Lower lobe of right lung (tissue), 2 donors: Measurements from ENCODE around the gene CREG2. TPM values are rescaled to one million over a fixed set of nuclear protein-coding genes. Genes with fewer than 3 reads are reported as not detected.

Experiments
- ATAC-seq, 2 donors: fragments of 200-7000 bp; cut with Tn5 transposase; one replicate each; pipeline ENCODE4 v1.9.1; 2020 to 2022; ENCODE audit warnings: mild to moderate bottlenecking in 2 of 2, moderate library complexity in 2 of 2
- DNase-seq: peaks from one replicate; pipeline ENCODE4 v3.0.0-alpha.2; 2020
- H3K27ac ChIP-seq: fragments of 200-600 bp; one replicate; pipeline ENCODE4 v1.8.0; 2022
- H3K27me3 ChIP-seq: fragments of 200-600 bp; one replicate; pipeline ENCODE4 v1.8.0; 2022; ENCODE audit warnings: low read depth
- H3K36me3 ChIP-seq: fragments of 200-600 bp; one replicate; pipeline ENCODE4 v1.8.0; 2022; ENCODE audit warnings: mild to moderate bottlenecking
- H3K4me1 ChIP-seq: fragments of 200-600 bp; one replicate; pipeline ENCODE4 v1.8.0; 2022
- H3K4me3 ChIP-seq: fragments of 200-600 bp; one replicate; pipeline ENCODE4 v1.8.0; 2022; ENCODE audit warnings: mild to moderate bottlenecking
- H3K9me3 ChIP-seq: fragments of 200-600 bp; one replicate; pipeline ENCODE4 v1.8.0; 2022
- CTCF ChIP-seq: fragments of 200-600 bp; IDR thresholded peaks from one replicate; pipeline ENCODE4 v1.8.0; 2022; ENCODE audit warnings: antibody characterized with exemption, mild to moderate bottlenecking
- intact Hi-C: fragments of 100-400 bp; cut with DNase I; formaldehyde crosslinking; loops from one replicate; pipeline ENCODE4 v1.11.0; 2022
- total RNA-seq: library from RNA; stranded (reverse); fragmentation: NEBNext Ultra II Directional; extraction: Animal tissue kit (Norgen Biotek cat#: 25700); gene quantifications from one replicate; pipeline ENCODE4 v1.2.1, GENCODE V29; 2021
- donor health status: DM: no; HTN: yes; CAD: no; lungs with severe emphysema.

The CREG2 gene
- total RNA-seq, 1 donor from 2014 or later, result not detected

GRCh38 chr2:101367508-101367907 lies 19.8 kb downstream of the CREG2 start:
- Histone ChIP-seq H3K9me3 (no peaks in the 10 kb centered on the region), H3K4me1 (no peaks in the 10 kb centered on the region), H3K36me3 (no peaks in the 10 kb centered on the region), H3K27me3 (no peaks in the 10 kb centered on the region), H3K4me3 (no peak overlapping the region), H3K27ac (no peak overlapping the region)
- no peak for TF ChIP-seq CTCF
- no peak for ATAC-seq
- DNase-seq, result no peak
- intact Hi-C loops, result no loop called here

DNA sequence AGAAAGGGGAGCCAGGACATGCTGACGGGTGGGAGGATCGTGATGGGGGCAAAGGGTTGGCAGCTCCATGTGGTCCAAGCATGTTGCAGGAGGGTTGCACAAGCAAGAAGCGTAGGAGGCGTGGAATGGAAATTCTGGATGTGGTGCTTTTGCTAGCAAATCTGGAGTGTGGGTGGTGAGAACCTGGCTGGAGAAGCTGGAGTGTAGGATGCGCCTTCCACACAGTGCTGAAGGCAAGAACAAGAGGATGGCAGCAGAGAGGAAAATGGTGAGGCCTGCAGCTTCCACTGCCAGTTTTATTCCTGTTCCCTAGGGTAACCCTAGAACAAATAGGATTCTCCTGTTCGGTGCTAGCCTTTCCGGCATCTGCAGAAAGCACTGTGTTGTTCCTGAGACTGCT lies 22.4 kb downstream of the CREG2 start:
- H3K27me3 ChIP-seq, result no peaks in the 10 kb centered on the region
- ATAC-seq, result no peak
- intact Hi-C loops, result no loop called here
- DNase-seq, result no peak
- no peak for TF ChIP-seq CTCF
- H3K9me3 ChIP-seq, result no peaks in the 10 kb centered on the region
- H3K27ac ChIP-seq, result no peak overlapping the region
- no peaks in the 10 kb centered on the region for H3K4me1 ChIP-seq
- no peaks in the 10 kb centered on the region for H3K36me3 ChIP-seq
- H3K4me3 ChIP-seq, result no peak overlapping the region

DNA sequence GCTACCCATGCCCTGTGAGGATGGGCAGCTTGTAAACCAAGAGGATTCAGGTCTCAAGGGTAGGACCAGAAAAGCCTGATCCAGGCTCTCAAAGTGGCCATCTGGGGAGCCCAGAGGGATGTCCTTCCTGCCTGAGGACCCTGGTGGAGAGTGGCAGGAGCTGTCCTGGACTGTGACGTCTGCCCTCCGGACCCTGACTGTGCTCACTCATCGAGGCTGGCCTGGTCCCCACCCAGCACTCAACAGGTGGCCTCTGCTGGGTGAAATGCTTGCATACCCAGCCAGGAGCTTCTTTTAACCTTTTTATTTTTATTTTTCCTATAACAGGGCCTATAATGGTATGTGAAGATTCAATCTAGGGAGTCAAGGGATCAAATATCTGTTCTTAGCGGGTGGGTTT lies 24.5 kb downstream of the CREG2 start:
- no peaks in the 10 kb centered on the region for H3K36me3 ChIP-seq
- no peak for ATAC-seq
- intact Hi-C loops, result no loop called here

DNA sequence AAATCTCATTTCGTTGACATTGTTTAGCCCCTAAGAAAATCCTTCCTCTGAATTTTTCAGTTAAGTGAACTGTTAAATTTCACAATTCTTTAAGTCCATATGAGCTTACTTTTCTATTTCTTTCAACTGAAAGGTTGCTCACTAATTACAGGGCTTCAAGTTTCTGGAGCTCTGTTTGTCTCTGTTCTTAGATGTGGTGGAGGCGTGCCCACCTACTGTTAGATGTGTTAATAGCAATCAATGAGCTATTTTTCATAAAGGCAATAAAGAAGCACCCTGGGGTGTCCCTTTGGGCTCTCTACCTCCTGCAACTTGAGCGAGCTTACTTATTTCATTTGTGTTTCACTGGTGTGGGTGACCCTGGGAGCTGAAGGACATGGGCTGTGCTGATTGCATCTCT lies 25.0 kb downstream of the CREG2 start:
- Histone ChIP-seq H3K36me3 (no peaks in the 10 kb centered on the region), H3K4me3 (no peak overlapping the region), H3K4me1 (no peaks in the 10 kb centered on the region), H3K9me3 (no peaks in the 10 kb centered on the region), H3K27ac (no peak overlapping the region), H3K27me3 (no peaks in the 10 kb centered on the region)
- no peak for DNase-seq
- intact Hi-C loops, result no loop called here
- no peak for ATAC-seq
- TF ChIP-seq CTCF, result no peak

More for the DNA sequence above, 24.5 kb downstream of the CREG2 start:
- H3K27ac ChIP-seq, result no peak overlapping the region
- DNase-seq, result no peak
- TF ChIP-seq CTCF, result no peak
- no peaks in the 10 kb centered on the region for H3K27me3 ChIP-seq
- no peaks in the 10 kb centered on the region for H3K9me3 ChIP-seq
- H3K4me1 ChIP-seq, result no peaks in the 10 kb centered on the region
- H3K4me3 ChIP-seq, result no peak overlapping the region

- H3K4me3 ChIP-seq, result no peak overlapping the region
- H3K9me3 ChIP-seq, result no peaks in the 10 kb centered on the region
- H3K36me3 ChIP-seq, result no peaks in the 10 kb centered on the region
- intact Hi-C loops, result no loop called here
- no peak for TF ChIP-seq CTCF
- H3K27me3 ChIP-seq, result no peaks in the 10 kb centered on the region
- DNase-seq, result no peak
- no peaks in the 10 kb centered on the region for H3K4me1 ChIP-seq
- no peak overlapping the region for H3K27ac ChIP-seq
- peak; percentile 48 to 64 for ATAC-seq
These were observed 25.8 kb downstream of the CREG2 start for GRCh38 chr2:101361522-101361921.

DNA sequence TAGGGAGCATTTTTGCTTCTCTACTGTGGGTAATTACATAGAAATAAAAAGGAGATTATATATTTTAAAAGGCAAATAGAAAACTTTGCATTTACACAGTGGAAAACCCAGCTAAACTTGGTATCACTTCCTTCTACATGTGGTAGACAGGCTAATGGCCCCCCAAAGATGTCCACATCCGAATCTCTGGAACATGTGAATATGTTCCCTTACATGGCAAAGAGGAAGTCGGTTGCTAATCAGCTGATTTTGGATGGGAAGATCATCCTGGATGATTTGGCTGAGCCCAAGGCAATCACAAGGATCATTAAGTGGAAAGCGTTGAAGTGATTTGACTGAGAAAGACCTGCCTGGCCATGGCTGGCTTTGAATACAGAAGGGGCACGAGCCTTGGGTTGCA lies 26.2 kb downstream of the CREG2 start:
- intact Hi-C loops, result no loop called here
- no peak for TF ChIP-seq CTCF
- H3K27ac ChIP-seq, result no peak overlapping the region
- ATAC-seq, result peak in 1 of 2 donors; percentile 68
- H3K4me1 ChIP-seq, result no peaks in the 10 kb centered on the region
- H3K36me3 ChIP-seq, result no peaks in the 10 kb centered on the region
- no peak for DNase-seq
- H3K4me3 ChIP-seq, result no peak overlapping the region
- no peaks in the 10 kb centered on the region for H3K27me3 ChIP-seq
- H3K9me3 ChIP-seq, result no peaks in the 10 kb centered on the region
